ENCODE measurements around the gene YPEL5. TPM values are rescaled to one million over a fixed set of nuclear protein-coding genes. Genes with fewer than 3 reads are reported as not detected.
A peak's percentile ranks its signal among the peaks of the same experiment; 100 is the strongest.

YPEL5 gene
- total RNA-seq (2013; cell fraction: nucleolus; rRNA removed): 20.9 and 25.1 TPM in 2 replicates
- total RNA-seq (2014; rRNA removed) (21.6 and 27.4 TPM in 2 replicates), total RNA-seq (2014; rRNA removed; fragmentation: Illumina TruSeq; extraction: Trizol) (19.5 and 20.1 TPM in 2 replicates), total RNA-seq (2021) (21.6 and 22.5 TPM in 2 replicates), polyA plus RNA-seq (2011; rRNA removed) (47.3 and 58.4 TPM in 2 replicates), polyA plus RNA-seq (2014; fragmentation: Illumina TruSeq; extraction: Trizol) (21.8 and 27.7 TPM in 2 replicates), polyA plus RNA-seq (2014; fragmentation: Nextera tagmentation; extraction: Ambion mirVana) (10 to 100 TPM; 24.9 to 43.6 TPM), polyA plus RNA-seq (2014; rRNA removed) (21.7 and 24.3 TPM in 2 replicates), polyA plus RNA-seq (2016; fragmentation: Nextera tagmentation; extraction: Ambion mirVana) (10 to 100 TPM; 18.8 to 19.2 TPM), polyA minus RNA-seq (2011; rRNA and poly(A)+ RNA removed) (31.9 and 36.6 TPM in 2 replicates), Bru-seq, nascent RNA (percentile 98 among the genes with signal in this experiment), BruChase-seq, experiment 1, labeled RNA remaining after a 6-hour chase (percentile 93 among the genes with signal in this experiment), BruChase-seq, experiment 2, labeled RNA remaining after a 2-hour chase (percentile 97 among the genes with signal in this experiment)
- polyA plus RNA-seq (2011; ENCODE audit: low read depth): 27.9 TPM
- polyA plus RNA-seq (2011; cell fraction: cytosol; rRNA removed): 28.6 and 32.1 TPM in 2 replicates
- 16.7 and 23.9 TPM in 2 replicates for polyA plus RNA-seq (2011; cell fraction: nucleus; rRNA removed)
- 37.3 and 41.2 TPM in 2 replicates for polyA plus RNA-seq (2012)
- polyA minus RNA-seq (2011; cell fraction: cytosol; rRNA and poly(A)+ RNA removed): 7.2 TPM in 2 replicates
- 10.3 and 15.5 TPM in 2 replicates for polyA minus RNA-seq (2011; cell fraction: nucleus; rRNA and poly(A)+ RNA removed)
- long read RNA-seq, experiment 1, transcript YPEL5-201 (3 exons, 2,182 nt): major isoform, 15 of 19 reads
- long read RNA-seq, experiment 1, partial matches to known transcripts: 0 of 19 reads
- long read RNA-seq, experiment 1, other reads (novel, unspliced or antisense): 1 of 19 reads
- long read RNA-seq, experiment 2, transcript YPEL5-202 (4 exons, 2,499 nt): minor isoform, 21 of 182 reads
- long read RNA-seq, experiment 2, transcript YPEL5-201 (3 exons, 2,182 nt): major isoform, 148 of 182 reads
- long read RNA-seq, experiment 2, partial matches to known transcripts: 0 of 182 reads
- long read RNA-seq, experiment 2, other reads (novel, unspliced or antisense): 9 of 182 reads

DNA sequence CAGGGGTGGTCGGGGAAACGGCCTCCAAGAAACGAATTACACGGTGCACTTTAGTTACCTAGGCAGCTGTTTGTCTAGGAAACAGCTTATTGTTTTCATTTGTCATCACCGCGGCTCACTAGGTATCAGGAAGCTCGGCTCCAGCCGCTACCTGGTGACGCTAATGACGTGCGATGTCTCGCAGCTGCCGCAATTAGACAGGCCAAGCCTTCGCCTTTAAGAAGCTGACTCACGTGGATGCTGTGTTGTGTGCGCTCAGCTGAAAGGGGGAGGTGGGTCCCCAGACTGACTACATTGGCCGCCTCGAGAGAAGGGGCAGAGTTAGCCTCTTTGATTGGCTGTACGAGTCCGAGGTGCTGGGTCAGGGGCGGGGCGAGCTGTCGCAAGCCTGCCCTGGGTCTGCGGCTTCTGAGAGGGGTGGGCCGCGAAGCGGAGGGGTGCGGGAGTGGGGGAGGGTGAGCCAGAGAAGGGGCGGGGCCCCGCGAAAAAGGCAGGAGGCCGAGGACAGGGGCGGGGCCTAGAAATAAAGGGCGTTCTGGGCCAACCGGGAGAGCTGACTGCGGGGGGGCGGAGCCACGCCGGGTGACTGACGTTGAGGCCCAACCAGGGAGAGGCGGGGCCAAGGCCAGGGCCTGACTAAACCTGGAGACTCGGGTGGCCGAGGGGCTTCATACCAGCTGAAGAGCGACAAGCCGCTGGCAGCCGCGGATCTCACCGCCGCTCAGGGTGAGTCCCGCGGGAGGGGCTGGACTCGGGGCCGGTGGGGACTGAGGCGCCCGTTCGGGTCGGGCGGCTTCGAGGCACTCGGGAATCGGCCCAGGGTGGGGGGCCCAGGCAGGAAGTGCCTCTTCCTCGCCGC lies at the start of gene YPEL5:
Gene YPEL5, plus strand, starts transcription at position 671 of the 859 bp plus-strand sequence. CDS start 9,645 bp downstream, outside the sequence.
- no TSS peak for BruUV-seq (replicated peaks)
- intact Hi-C loops (cut with micrococcal nuclease; ENCODE audit: unreplicated experiment): loop anchor here (5.0 kb wide), 1 partner anchor 191 kb away; no protein-coding TSS in a partner anchor
- TF ChIP-seq ATF7 (IDR thresholded peaks at IDR 0.05; ENCODE audit: low read depth) (peak; percentile 87), ZZZ3 (IDR thresholded peaks at IDR 0.05; ENCODE audit: control insufficient read depth, insufficient read length, low read depth) (no peak), NFYB (IDR thresholded peaks at IDR 0.05; ENCODE audit: insufficient read depth, low read depth, low read length) (peak; percentile 89), PKNOX1 (IDR thresholded peaks at IDR 0.05) (peak; percentile 96), DPF2 (IDR thresholded peaks at IDR 0.05) (peak; percentile 63), KLF5 (IDR thresholded peaks at IDR 0.05; ENCODE audit: partially characterized antibody) (peak; percentile 55)
- TF ChIP-seq, protein P1, sequence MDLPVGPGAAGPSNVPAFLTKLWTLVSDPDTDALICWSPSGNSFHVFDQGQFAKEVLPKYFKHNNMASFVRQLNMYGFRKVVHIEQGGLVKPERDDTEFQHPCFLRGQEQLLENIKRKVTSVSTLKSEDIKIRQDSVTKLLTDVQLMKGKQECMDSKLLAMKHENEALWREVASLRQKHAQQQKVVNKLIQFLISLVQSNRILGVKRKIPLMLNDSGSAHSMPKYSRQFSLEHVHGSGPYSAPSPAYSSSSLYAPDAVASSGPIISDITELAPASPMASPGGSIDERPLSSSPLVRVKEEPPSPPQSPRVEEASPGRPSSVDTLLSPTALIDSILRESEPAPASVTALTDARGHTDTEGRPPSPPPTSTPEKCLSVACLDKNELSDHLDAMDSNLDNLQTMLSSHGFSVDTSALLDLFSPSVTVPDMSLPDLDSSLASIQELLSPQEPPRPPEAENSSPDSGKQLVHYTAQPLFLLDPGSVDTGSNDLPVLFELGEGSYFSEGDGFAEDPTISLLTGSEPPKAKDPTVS (IDR thresholded peaks at IDR 0.05; ENCODE audit: low read depth, low read length): no peak
- TF ChIP-seq, protein P2, sequence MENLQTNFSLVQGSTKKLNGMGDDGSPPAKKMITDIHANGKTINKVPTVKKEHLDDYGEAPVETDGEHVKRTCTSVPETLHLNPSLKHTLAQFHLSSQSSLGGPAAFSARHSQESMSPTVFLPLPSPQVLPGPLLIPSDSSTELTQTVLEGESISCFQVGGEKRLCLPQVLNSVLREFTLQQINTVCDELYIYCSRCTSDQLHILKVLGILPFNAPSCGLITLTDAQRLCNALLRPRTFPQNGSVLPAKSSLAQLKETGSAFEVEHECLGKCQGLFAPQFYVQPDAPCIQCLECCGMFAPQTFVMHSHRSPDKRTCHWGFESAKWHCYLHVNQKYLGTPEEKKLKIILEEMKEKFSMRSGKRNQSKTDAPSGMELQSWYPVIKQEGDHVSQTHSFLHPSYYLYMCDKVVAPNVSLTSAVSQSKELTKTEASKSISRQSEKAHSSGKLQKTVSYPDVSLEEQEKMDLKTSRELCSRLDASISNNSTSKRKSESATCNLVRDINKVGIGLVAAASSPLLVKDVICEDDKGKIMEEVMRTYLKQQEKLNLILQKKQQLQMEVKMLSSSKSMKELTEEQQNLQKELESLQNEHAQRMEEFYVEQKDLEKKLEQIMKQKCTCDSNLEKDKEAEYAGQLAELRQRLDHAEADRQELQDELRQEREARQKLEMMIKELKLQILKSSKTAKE (IDR thresholded peaks at IDR 0.05; ENCODE audit: low read depth, poor library complexity, severe bottlenecking): peak; percentile 84
- TF ChIP-seq, protein P3, sequence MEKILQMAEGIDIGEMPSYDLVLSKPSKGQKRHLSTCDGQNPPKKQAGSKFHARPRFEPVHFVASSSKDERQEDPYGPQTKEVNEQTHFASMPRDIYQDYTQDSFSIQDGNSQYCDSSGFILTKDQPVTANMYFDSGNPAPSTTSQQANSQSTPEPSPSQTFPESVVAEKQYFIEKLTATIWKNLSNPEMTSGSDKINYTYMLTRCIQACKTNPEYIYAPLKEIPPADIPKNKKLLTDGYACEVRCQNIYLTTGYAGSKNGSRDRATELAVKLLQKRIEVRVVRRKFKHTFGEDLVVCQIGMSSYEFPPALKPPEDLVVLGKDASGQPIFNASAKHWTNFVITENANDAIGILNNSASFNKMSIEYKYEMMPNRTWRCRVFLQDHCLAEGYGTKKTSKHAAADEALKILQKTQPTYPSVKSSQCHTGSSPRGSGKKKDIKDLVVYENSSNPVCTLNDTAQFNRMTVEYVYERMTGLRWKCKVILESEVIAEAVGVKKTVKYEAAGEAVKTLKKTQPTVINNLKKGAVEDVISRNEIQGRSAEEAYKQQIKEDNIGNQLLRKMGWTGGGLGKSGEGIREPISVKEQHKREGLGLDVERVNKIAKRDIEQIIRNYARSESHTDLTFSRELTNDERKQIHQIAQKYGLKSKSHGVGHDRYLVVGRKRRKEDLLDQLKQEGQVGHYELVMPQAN (conservative IDR thresholded peaks at IDR 0.05): peak; percentile 70

More for the DNA sequence above, at the start of gene YPEL5:
- ChIA-PET POLR2A (interaction anchor here (0.6 to 2.0 kb wide), 7 partner anchors 9 to 1109 kb away, joined by 3 to 6 read pairs (median 4); no protein-coding TSS in a partner anchor), RAD21 (ENCODE audit: unreplicated experiment) (interaction anchor here (0.6 to 7.3 kb wide), 23 partner anchors 8 to 566 kb away, joined by 3 to 97 read pairs (median 3); partner anchors contain the start of gene LCLAT1), CTCF (interaction anchor here (0.5 to 2.0 kb wide), 6 partner anchors 16 to 565 kb away, joined by 3 to 17 read pairs (median 4); no protein-coding TSS in a partner anchor), SMC1A (ENCODE audit: uncharacterized antibody, unreplicated experiment) (interaction anchor here (0.7 to 2.3 kb wide), 10 partner anchors 10 to 565 kb away, joined by 3 to 20 read pairs (median 4); no protein-coding TSS in a partner anchor)
- Histone ChIP-seq H3K4me2 (ENCODE audit: control insufficient read depth, insufficient read depth) (peak within 1 kb of the TSS; percentile 97), H3K27me3 (replicated peaks in 1 of 2; ENCODE audit: control insufficient read depth in 2 of 2, insufficient read depth in 2 of 2, low read length in 1 of 2) (no peaks in the 10 kb centered on the region), H4K20me1 (ENCODE audit: control insufficient read depth, insufficient read depth) (no peaks in the 10 kb centered on the region), H3K4me3 (peak within 1 kb of the TSS; percentile 78), H3K4me1 (ENCODE audit: control insufficient read depth, insufficient read depth, low read length) (peaks cover 25% of the 10 kb centered on the region), H2AFZ (ENCODE audit: control insufficient read depth, low read depth, low read length) (peak within 1 kb of the TSS; percentile 95), H3K36me3 (ENCODE audit: control insufficient read depth in 2 of 2, insufficient read depth in 2 of 2, low read length in 1 of 2) (no peaks in the 10 kb centered on the region), H3K79me2 (ENCODE audit: control insufficient read depth, insufficient read depth, low read length) (no peaks in the 10 kb centered on the region; the same call in 1 of the 2 replicates), H3K9ac (ENCODE audit: control insufficient read depth, insufficient read depth, low read length) (peak within 1 kb of the TSS; percentile 72), H3K27ac (ENCODE audit: control insufficient read depth, insufficient read depth) (peak within 1 kb of the TSS; percentile 83), H3K9me3 (replicated peaks; ENCODE audit: control insufficient read depth, insufficient read depth, low read length) (no peaks in the 10 kb centered on the region)
- FAIRE-seq (peak; percentile 100), DNase-seq (ENCODE audit: low read depth, low spot score) (peak; percentile 97), ATAC-seq (peak; percentile 96)
- WGBS (ENCODE audit: insufficient coverage, insufficient replicate concordance, low lambda C conversion rate, missing lambda C conversion rate): under 1% methylated on average over 58 of the region's 63 CpGs
- in situ Hi-C loops (cut with MboI): no loop called here

All from GM12878 (cell line).